Measurements from ENCODE around the gene PIWIL1.

PIWIL1 gene

DNA sequence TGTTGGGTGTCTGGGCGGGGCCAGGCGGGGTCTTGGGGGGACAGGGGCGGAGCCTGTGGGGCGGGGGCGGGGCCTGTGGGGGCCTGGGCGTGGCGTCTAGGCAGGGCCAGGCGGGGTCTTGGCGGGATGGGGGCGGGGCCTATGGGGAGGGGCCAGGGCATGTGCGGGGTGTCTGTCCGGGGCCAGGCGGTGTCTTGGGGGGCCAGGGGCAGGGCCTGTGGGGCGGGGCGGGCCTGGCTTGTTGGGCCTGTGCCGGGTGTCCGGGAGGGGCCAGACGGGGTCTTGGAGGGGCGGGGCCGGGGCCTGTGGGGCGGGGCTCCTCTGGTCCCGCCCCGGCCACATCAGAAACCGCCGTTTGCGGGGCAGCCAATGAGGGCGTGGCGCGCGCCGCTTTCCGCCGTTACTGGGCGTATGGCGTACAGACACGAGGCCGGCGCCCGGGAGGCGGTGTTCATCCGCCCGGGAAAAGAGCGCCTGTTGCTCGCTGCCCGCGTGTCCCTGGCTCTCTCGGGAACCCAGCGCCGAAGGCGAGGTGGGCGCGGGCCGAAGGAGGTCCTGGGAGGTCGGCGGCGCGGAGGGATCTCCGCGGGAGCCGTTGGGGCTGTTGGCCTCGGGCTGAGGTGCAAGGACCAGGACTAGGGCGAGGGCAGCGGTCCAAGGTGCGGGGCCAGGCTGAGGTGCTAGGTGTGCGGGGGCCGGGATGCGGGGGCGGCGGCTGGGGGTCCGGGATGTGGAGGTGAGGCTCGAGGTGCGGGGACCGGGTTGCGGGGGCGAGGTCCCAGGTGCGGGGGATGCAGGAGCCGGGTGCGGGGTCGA lies at the start of gene PIWIL1:
Gene PIWIL1, plus strand, starts transcription at position 400 of the 816 bp plus-strand sequence. CDS start 4,705 bp downstream, outside the sequence.
- no peak for DNase-seq (ENCODE audit: low read depth)

DNA sequence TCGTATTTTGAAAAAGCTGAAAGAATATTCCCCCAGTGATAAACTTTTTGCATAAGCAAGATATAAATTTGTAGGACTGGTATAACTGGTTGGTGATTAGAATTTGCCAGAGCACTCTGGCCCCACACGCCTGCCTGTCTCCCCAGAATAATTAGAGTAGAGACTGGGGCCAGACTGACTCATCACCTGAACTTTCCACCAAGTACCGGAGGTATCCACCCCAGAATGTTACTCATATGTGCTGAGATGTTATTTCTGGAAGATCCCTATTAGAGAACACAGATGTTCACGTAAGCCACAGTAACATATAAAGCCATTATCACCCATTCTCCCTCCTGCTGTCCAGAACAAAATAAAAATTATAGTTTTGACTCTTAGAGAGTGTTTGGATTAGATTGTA lies 49.5 kb upstream of the PIWIL1 start:
- no peak for DNase-seq (ENCODE audit: low read depth)

DNA sequence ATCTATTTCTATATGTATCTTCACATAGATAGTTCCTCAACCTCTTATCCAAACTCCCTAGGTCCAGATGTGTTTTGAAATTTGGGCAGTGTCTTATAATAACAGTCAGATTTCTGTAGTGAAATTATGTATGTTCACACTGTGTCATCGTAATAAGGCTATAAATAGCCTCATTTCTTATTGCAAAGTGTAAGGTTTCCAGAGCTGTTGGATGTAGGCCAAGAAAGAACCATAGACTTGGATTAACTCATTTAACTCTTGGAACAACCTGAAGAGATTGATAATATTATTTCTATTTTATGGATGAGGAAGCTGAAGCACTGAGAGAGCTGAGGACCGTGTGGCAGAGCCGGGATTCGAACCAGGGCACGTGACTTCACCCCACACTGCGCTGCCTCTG lies 49.0 kb upstream of the PIWIL1 start:
- DNase-seq (ENCODE audit: low read depth), result no peak

DNA sequence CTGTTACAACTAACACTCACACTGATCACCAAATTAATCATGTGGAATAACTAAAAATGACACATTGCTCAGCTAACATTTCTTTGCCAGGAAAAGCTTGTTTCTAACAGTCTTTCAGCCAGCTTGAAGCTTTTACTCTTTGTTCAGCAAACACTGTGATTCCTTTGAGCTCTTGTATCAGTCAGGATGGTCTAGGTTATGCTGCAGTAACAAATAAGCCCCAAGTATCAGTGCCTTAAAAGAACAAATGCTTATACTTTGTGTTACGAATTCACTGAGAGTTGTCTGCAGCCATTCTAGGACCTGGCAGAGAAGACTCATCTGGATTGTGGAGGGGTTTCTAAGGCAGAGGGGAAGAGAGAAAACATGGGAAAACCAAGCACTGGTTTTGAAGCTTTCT lies 47.6 kb upstream of the PIWIL1 start:
- DNase-seq (ENCODE audit: low read depth), result no peak

DNA sequence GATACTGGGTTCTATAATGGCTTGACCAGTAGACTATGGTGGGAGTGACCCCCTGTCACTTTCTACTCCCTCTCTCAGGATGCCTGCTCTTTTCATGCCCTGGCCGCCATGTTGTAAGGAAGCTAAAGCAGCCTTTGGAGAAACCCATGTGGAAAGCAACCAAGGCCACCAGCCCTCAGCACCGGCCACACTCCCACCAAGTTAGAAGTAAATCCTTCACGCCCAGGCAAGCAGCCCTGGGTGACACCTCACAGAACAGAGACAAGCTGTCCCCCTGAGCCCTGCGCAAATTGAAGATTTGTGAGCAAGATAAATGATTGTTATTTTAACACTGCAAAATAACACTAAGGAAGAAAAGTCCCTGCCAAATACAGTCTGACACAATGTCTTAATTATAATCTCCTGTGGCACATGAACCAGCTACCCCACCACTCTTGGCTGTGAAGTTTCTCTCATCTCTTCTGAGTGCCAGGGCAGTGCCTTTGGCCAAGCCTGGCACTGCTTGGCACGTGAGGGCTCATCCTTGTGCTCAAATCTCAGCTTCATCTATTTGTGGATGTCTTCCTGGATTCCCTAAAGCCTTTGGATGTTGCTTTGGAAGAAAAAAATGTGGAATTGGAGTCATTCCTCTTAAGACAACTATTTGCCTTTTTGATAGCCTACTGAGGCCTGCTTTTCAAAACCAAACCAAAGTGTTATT lies 39.2 kb upstream of the PIWIL1 start:
- no peak for DNase-seq (ENCODE audit: low read depth)

DNA sequence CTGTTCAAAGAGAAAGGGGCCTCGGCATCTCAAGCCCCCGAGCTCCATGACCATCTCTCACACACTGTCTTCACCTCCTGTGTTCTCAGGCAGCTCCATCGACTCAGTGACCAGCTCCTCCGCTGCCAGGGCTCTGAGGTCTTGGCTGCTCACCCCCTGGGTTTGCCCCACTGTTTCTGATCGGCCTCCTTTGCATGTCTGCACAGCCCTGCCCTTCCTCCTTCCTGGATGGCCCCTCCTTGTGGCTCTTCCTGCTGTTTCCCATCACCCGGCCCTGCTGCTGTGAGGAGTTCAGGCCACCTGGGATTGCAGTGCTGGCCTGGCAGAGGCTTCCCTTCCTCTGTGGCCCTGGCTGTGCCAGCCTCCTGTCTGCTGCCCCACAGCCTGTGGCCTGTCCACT lies 38.1 kb upstream of the PIWIL1 start:
- DNase-seq (ENCODE audit: low read depth), result no peak

DNA sequence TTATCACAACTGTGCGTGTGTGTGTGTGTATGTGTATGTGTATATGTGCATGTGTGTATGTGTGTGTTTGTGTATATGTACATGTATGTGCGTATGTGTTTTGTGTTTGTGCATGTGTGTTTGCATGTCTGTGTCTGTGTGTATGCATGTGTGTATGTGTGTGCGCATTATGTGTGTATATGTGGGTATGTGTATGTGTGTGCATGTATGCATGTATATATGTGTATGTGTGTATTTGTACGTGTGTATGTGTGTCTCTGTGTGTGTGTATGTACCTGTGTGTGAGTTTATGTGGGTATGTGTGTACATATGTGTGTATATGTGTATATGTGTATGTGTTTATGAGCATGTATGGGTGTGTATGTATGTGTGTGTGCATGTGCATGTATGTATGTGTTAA lies 37.6 kb upstream of the PIWIL1 start:
- DNase-seq (ENCODE audit: low read depth), result no peak

DNA sequence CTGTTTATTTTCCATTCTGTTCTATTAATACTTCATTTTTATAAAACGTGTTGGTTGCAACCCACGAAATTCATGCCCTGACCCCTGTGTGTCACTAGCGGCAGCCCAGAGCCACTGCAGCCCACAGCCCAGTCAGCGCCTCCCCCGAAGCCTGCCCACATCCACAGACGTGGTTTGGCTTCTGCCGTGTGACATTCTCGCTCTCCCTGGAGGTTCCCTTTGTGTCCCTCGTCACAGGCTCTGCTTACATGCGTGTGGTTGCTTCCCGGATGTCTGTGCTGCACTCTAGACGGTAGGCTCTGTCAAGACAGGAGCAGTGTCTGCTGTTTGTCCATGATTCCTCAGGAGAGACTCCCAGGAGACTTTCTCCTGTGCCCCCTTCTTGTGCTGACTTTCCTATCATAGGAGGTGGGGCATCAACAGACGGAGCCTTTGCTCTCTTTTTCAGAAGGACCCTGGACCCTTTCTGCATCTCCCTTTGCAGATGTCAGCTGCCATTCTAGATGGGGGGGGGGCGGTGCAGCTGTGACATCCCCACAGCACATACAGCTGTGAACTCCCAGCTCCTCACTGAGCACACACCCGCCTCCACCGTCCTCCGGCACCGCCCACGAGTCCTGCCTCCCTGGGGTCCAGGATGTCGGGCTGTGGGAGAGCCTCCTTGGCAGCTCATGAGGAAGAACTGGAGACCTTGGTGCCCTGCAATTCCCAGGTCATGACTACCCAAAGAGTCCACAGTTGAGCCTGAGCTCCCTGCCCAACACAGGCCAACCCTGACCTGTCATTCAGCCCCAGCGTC lies 36.8 kb upstream of the PIWIL1 start:
- DNase-seq (ENCODE audit: low read depth), result no peak

DNA sequence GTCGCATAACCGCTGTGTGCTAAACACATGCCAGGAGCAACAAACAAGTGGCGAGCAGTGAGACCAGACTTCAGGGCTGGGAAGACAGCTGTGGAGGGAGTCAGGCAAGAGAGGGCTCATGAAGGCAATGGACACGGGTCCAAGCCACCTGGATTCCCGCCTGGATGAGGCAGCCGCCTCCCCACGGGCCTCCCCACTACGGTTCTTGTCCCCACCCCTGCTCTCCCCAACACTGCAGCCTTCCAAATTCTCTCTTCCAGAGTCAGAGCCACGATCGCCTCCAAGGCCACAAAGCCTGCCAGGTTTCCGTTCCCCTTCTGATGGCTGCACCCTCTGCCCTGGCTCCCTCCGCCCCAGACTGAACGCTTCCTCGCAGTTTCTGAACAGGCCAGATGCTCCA lies 36.1 kb upstream of the PIWIL1 start:
- DNase-seq (ENCODE audit: low read depth), result no peak

DNA sequence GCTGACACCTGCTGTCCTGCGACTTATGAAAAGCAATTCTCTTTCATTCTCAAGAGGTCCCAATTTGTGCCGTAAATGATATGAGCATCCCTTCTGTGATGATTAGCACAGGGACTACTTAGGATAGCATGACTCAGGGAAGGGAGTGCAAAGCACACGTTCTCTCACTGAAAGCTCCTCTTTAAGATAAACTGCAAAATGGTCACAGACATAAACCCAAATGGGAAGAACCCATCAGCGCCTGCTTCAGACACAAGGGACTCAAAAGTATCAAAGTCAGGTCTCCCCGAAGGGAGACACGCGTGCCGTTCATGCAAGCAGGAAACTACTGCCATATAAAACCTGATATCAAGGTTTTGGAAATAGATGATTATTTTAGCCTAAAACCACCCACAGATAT lies 33.9 kb upstream of the PIWIL1 start:
- no peak for DNase-seq (ENCODE audit: low read depth)

DNA sequence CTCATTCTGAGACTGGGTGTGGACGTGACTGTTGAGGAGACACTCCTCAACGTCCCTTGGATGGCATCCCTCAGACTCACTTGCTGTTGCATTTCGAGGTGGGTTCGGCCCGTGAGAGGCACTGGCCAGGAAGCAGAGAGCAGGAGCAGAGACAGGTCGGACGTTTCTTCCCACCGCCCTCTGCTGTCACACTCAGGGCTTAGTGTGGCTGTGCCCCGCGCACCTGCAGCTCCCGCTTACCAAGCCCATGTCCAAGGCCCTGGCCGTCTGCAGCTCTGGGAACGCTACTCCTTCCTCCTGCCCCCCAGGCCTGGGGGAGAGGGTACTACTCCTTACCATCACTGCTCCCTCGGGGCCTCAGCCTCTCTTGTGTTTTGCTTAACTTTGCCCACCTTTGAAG lies 29.8 kb upstream of the PIWIL1 start:
- DNase-seq (ENCODE audit: low read depth), result no peak

DNA sequence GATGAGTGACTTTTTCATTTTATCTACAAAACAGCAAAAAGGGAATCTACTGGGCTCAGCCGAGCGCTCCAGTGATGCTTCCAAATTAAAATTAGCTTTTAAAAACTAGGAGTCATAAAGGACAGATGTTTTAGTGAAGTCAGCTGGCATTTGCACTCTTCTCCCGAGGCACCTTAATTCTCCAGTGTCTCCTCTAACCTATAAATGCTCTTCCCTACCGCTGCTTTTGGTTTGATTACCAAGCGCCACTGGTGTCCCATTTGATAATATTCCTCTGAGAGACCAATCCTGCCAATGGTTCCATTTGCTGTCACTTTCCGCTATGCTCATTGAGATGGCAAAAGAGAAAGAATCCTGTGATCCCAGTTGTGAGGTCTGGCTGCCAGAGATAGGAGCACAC lies 29.3 kb upstream of the PIWIL1 start:
- no peak for DNase-seq (ENCODE audit: low read depth)

DNA sequence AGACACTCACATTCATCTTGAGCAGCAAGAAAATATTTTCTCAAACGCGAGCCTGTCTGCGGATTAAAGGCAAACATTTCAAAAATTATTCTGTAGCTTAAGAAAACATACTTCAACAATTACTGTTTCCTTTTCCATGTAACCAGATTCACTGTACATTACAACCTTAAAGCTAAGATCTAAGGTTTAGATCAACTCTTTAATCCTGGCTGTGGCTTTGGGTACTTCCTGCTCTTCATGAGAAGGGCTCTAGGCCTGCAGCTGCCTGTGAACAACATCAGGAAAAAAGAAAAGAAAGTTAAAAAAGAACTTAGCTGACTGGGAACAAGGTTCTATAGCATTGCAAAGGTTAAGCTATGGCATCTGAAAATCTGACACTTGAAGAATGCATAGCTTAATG lies 21.4 kb upstream of the PIWIL1 start:
- no peak for DNase-seq (ENCODE audit: low read depth)

DNA sequence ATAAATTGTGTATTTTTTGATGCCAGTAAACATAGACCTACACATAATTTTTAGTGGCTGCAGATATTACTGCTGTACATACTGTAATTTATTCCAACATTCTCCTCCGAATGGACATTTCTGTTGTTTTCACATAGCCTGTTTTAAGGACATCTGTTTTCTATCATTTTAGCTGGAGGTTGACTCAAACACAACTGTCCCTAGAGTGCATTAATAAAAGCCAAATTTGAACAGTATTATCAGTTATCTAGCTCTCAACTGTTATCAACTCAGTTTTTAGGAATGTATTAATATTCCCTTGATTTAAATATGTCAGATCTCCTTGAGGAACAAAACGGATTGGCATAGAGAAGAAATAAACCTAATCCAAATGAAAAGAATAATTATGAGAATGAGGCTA lies 17.2 kb upstream of the PIWIL1 start:
- DNase-seq (ENCODE audit: low read depth), result no peak

DNA sequence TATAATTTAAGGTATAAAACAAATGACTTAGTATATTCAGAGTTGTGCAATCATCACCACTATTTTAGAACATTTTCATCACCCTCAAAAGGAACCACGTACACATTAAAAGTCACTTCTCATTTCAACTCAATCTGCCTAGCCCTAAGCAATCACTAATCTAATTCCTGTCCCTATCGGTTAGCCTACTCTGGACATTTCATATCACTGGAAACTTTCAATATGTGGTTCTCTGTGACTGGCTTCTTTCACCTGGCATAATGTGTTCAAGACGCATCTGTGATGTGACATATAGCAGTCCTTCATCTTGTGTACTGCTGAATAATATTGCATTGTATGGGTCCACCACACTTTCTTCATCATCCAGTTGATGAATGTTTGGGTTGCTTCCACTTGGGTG lies 15.4 kb upstream of the PIWIL1 start:
- no peak for DNase-seq (ENCODE audit: low read depth)

DNA sequence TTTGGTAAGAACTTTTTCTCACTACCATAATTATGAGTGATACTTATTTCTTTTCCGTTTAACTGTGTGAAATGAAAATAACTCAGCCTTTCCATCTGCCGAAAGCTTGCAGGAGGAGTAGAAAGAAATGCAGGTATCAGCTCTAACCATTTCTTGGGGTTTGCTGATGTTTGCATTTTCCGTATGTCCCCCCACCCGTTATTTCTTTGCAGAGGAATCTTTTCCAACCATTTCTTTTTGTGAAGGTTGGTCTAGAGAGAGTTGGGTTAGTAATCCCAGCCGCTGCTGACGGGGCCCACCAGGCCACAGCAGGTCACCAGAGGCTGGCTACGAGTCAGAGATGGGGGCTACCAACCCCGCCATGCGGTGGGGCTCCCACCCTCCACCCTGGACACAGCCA lies 7.0 kb upstream of the PIWIL1 start:
- DNase-seq (ENCODE audit: low read depth), result no peak

DNA sequence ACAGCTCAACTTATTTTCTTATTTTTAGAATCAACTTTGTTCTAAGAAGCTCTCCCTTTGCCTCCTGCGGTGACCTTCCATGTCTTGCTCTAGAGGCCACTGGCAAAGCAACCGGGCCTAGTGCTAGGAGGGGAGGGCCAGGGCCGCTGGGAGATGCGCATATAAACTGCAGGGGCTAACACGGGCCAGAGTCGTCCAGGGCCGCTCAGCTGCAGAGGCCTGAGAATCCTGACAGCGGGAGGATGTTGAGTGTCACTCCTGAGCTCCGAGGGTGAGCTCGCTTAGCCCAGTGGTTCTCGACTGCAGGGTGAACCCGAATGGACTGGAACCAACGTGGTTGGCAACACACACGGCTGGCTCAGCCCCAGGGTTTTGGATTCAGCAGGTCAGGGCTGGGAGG lies 6.5 kb upstream of the PIWIL1 start:
- DNase-seq (ENCODE audit: low read depth), result no peak

DNA sequence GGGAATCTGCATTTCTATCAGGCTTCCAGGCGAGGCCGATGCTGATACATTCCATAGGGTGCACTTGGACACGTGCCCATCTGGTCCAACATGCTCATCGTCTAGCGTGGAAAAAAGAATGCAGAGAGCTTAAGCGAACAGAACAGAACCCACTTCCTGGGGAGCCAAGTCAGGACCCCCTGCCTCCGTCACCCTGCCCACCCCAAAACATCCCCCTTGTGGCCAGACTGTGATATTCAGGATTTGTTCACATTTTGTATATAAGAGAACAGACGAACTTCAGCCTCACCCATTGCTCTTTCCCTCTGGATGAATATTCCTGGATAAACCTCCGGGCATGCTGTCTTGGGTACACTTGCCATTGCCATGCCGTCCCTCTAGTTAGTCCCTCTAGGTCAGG lies 4.3 kb upstream of the PIWIL1 start:
- DNase-seq (ENCODE audit: low read depth), result no peak

DNA sequence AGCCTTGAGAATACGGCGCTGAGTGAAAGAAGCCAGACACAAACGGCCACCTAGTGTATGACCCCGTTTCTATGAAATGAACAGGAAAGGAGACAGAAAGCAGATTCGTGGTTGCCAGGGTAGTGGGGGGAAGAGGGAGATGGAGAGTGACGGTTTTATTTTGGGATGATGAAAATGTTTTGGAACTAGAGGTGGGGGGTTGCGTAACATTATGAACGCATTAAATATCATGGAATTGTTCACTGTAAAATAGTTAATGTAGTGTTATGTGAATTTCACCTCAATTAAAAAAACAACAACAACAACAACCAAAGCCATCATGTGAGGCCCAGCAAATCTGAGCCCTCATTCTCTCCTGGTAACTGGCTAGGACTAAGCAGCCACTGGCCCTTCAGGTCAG lies 3.3 kb upstream of the PIWIL1 start:
- no peak for DNase-seq (ENCODE audit: low read depth)

DNA sequence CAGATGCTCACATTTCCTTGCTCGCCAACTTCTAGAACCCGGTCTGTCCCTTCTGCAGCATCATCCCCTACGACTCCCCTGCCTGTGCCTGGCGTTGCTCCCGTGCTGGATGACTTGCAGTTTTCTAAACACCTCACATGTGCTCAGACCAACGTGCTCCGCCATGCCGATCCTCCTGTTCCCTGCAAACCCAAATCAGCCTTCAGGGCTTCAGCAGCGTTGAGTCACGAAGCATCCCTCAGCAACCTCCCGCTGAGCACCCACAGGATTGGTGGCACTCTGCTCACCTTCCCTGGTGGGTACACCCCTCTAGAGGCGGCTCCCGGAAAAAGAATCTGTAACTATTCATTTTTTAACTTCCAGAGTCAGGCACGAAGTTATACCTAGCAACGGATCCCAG lies 2.8 kb upstream of the PIWIL1 start:
- no peak for DNase-seq (ENCODE audit: low read depth)

DNA sequence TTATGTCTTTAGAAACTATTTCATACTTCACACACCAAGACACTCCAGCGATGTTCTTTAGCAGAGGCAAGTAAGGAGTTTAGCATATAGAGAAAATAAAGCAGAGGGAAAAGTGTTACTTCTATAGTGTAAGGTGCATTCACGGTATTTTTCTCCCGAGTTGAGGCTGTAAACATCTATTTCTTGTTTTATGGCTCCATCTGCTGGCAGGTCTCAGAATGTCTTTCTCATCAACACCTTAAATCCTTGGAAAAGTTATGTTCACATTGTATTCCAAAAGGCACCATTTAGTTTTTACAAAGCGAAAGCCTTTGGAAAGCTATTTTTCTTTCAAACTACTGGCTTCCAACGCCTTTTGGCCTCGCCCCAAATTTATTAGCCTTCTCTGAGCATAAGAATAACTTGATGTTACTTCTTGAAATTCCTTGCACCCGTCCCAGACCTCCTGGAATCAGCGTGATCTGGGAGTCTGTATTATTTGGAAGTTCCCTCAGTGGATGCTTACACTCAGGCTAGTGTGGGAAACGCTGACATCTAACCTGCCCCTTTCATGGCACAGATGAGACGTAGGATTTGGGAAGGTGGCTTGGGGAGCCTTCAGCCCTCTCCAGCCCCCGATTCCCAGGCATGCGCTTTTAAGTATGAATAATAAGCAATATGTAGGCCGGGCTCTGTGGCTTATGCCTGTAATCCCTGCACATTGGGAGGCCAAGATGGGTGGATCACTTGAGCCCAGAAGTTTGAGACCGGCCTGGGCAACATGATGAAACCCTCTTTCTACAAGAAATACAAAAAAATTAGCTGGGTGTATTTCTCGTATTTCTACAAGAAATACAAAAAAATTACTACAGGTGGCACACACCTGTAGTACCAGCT lies 1.9 kb upstream of the PIWIL1 start:
- DNase-seq (ENCODE audit: low read depth), result no peak
